ENCODE data around the gene OSTF1. TPM values are rescaled to one million over a fixed set of nuclear protein-coding genes. Genes with fewer than 3 reads are reported as not detected.

The OSTF1 gene
- total RNA-seq, 1 donor from 2014 or later = 13.3 TPM

- no peak for DNase-seq (ENCODE audit: low spot score in 2 of 2, unreplicated experiment in 2 of 2)
- peaks cover 31% of the 10 kb centered on the region for H3K4me1 Mint-ChIP-seq
- no peaks in the 10 kb centered on the region for H3K36me3 Mint-ChIP-seq
- no peaks in the 10 kb centered on the region for H3K27me3 Mint-ChIP-seq (ENCODE audit: low read depth)
- H3K27ac Mint-ChIP-seq = no peak overlapping the region
- H3K9me3 Mint-ChIP-seq = no peaks in the 10 kb centered on the region
- no peak for TF ChIP-seq CTCF (IDR thresholded peaks at IDR 0.05; ENCODE audit: unreplicated experiment)
- no peak overlapping the region for H3K4me3 Mint-ChIP-seq
These were observed 21.0 kb downstream of the OSTF1 start for GRCh38 chr9:75109210-75109839.

DNA sequence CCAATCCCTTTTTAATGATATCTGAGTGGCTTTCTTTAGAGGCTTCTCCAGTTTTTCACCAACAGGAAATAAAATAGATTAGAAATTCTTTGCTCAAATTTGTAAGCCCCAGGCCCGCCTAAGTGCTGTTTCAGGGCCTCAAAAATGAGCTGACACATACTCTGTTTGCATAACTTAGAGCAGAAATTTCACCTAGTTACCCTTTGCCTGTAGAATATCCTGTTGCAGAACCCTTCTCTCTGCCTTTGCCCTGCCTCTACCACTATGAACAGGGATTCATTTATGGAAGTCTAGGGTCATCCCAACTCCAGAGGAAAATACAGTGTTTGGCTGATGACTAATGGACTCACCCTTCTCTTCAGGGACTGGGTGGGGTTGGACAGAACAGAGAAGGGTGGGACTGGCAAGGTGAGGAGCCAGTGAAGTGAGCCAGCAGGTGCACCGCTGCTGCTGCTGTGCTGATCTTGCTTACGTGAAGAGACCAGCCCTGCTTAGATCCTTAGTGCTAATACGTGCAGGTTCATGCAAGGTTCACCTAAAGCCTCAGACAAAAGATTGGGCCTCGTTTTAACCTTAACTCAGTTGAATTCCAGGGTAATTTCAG lies 22.8 kb downstream of the OSTF1 start:
- Mint-ChIP-seq H3K27me3 (ENCODE audit: low read depth) (no peaks in the 10 kb centered on the region), H3K4me3 (no peak overlapping the region), H3K36me3 (no peaks in the 10 kb centered on the region), H3K9me3 (no peaks in the 10 kb centered on the region), H3K4me1 (peaks cover 20% of the 10 kb centered on the region), H3K27ac (peak overlapping the region; percentile 45)
- no peak for DNase-seq (ENCODE audit: low spot score in 2 of 2, unreplicated experiment in 2 of 2)
- no peak for TF ChIP-seq CTCF (IDR thresholded peaks at IDR 0.05; ENCODE audit: unreplicated experiment)

DNA sequence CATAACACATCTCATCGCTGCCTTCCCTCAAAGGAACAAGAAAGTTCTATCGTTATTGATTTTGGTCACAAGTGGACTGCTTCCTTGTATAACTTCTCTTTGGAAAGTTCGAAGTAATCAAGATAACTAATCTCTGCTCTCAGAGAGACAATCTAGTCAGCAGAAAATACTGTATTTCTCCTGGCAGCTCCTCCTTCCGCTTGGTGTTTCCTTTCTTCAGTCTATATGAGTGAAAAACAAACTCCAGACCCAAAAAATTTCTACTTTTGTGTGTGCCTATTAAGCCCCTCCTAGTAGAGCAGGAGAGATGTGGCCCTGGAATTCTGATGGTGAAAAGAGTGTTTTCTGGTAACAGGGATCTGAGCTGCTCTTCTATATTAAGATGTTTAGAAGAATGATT lies 24.5 kb downstream of the OSTF1 start:
- Mint-ChIP-seq H3K9me3 (no peaks in the 10 kb centered on the region), H3K27ac (peak overlapping the region; percentile 82), H3K4me3 (no peak overlapping the region), H3K27me3 (ENCODE audit: low read depth) (no peaks in the 10 kb centered on the region), H3K36me3 (peaks cover 1% of the 10 kb centered on the region), H3K4me1 (peaks cover 14% of the 10 kb centered on the region)
- no peak for DNase-seq (ENCODE audit: low spot score in 2 of 2, unreplicated experiment in 2 of 2)
- no peak for TF ChIP-seq CTCF (IDR thresholded peaks at IDR 0.05; ENCODE audit: unreplicated experiment)

- no peaks in the 10 kb centered on the region for H3K27me3 Mint-ChIP-seq (ENCODE audit: low read depth)
- no peak overlapping the region for H3K27ac Mint-ChIP-seq
- no peak for DNase-seq (ENCODE audit: low spot score in 2 of 2, unreplicated experiment in 2 of 2)
- TF ChIP-seq CTCF (IDR thresholded peaks at IDR 0.05; ENCODE audit: unreplicated experiment) = no peak
- H3K9me3 Mint-ChIP-seq = peaks cover 7% of the 10 kb centered on the region
- H3K4me3 Mint-ChIP-seq = no peak overlapping the region
- H3K4me1 Mint-ChIP-seq = peaks cover 10% of the 10 kb centered on the region
- H3K36me3 Mint-ChIP-seq = peaks cover 20% of the 10 kb centered on the region
These were observed 28.0 kb downstream of the OSTF1 start for GRCh38 chr9:75116306-75116705.

DNA sequence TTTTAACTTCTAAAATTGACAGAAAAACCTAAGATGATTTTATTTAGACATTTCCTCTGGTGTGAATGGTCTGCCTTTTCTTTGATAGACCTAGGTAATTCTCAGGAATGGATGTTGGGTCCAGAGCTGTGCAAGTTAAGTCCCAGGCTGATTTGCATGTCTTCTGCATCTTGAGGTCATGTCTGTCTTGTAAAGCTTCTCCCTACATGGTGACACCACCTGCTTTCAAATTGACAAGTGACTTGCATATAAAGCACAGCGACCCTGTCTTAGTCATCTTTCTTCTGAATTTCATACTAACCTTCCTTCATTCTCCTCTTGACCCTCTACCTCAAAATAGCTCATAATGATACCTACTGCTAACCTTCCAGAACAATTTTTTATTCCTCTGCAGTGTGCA lies 29.2 kb downstream of the OSTF1 start:
- H3K4me1 Mint-ChIP-seq = peaks cover 6% of the 10 kb centered on the region
- TF ChIP-seq CTCF (IDR thresholded peaks at IDR 0.05; ENCODE audit: unreplicated experiment) = no peak

More for the DNA sequence above, 29.2 kb downstream of the OSTF1 start:
- Mint-ChIP-seq H3K27ac (no peak overlapping the region), H3K9me3 (peaks cover 7% of the 10 kb centered on the region), H3K36me3 (peaks cover 20% of the 10 kb centered on the region), H3K27me3 (ENCODE audit: low read depth) (no peaks in the 10 kb centered on the region), H3K4me3 (no peak overlapping the region)
- DNase-seq (ENCODE audit: low spot score in 2 of 2, unreplicated experiment in 2 of 2) = no peak

All from mesothelial cell of epicardium (in vitro differentiated cells).